ENCODE data around the gene PCBP4. TPM values are rescaled to one million over a fixed set of nuclear protein-coding genes. Genes with fewer than 3 reads are reported as not detected.

The PCBP4 gene
- total RNA-seq, 1 donor from 2014 or later: 37.1 TPM

- Histone ChIP-seq H3K27me3 (no peaks in the 10 kb centered on the region), H3K27ac (peak overlapping the region; percentile 42), H3K9me3 (no peaks in the 10 kb centered on the region), H3K4me3 (no peak overlapping the region), H3K4me1 (peaks cover 14% of the 10 kb centered on the region), H3K36me3 (no peaks in the 10 kb centered on the region)
- no peak for DNase-seq
- intact Hi-C loops (cut with DNase I): loop anchor here (5.0 kb wide), 3 partner anchors 47 to 142 kb away; no protein-coding TSS in a partner anchor
- ATAC-seq: no peak
- TF ChIP-seq CTCF (IDR thresholded peaks at IDR 0.05): no peak
Observed at GRCh38 chr3:52004906-52005395, 37.7 kb upstream of the PCBP4 start.

GRCh38 chr3:52004163-52004787 lies 37.0 kb upstream of the PCBP4 start:
- Histone ChIP-seq H3K27ac (no peak overlapping the region), H3K4me3 (no peak overlapping the region), H3K4me1 (peaks cover 14% of the 10 kb centered on the region), H3K27me3 (no peaks in the 10 kb centered on the region), H3K36me3 (no peaks in the 10 kb centered on the region), H3K9me3 (no peaks in the 10 kb centered on the region)
- ATAC-seq: peak; percentile 40
- TF ChIP-seq CTCF (IDR thresholded peaks at IDR 0.05): peak; percentile 41
- intact Hi-C loops (cut with DNase I): loop anchor here (5.0 kb wide), 3 partner anchors 48 to 143 kb away; no protein-coding TSS in a partner anchor
- no peak for DNase-seq

- ATAC-seq (no peak), DNase-seq (no peak)
- TF ChIP-seq CTCF (IDR thresholded peaks at IDR 0.05): no peak
- Histone ChIP-seq H3K36me3 (no peaks in the 10 kb centered on the region), H3K9me3 (no peaks in the 10 kb centered on the region), H3K4me1 (peaks cover 14% of the 10 kb centered on the region), H3K27me3 (no peaks in the 10 kb centered on the region), H3K4me3 (no peak overlapping the region), H3K27ac (no peak overlapping the region)
- intact Hi-C loops (cut with DNase I): loop anchor here (5.0 kb wide), 3 partner anchors 50 to 145 kb away; no protein-coding TSS in a partner anchor
Observed at GRCh38 chr3:52002748-52003147, 35.5 kb upstream of the PCBP4 start.

GRCh38 chr3:52001443-52001974 lies 34.3 kb upstream of the PCBP4 start:
- no peaks in the 10 kb centered on the region for H3K36me3 ChIP-seq
- intact Hi-C loops (cut with DNase I): loop anchor here (5.0 kb wide), 3 partner anchors 51 to 146 kb away; no protein-coding TSS in a partner anchor
- no peaks in the 10 kb centered on the region for H3K9me3 ChIP-seq
- no peak overlapping the region for H3K4me3 ChIP-seq
- DNase-seq (peak; percentile 86), ATAC-seq (peak; percentile 81)
- no peak overlapping the region for H3K27ac ChIP-seq
- H3K4me1 ChIP-seq: peaks cover 14% of the 10 kb centered on the region
- no peaks in the 10 kb centered on the region for H3K27me3 ChIP-seq
- TF ChIP-seq CTCF (IDR thresholded peaks at IDR 0.05): peak; percentile 90

- TF ChIP-seq CTCF (IDR thresholded peaks at IDR 0.05): no peak
- H3K27me3 ChIP-seq: no peaks in the 10 kb centered on the region
- H3K36me3 ChIP-seq: peaks cover 3% of the 10 kb centered on the region
- H3K9me3 ChIP-seq: no peaks in the 10 kb centered on the region
- intact Hi-C loops (cut with DNase I): loop anchor here (5.0 kb wide), 3 partner anchors 52 to 147 kb away; no protein-coding TSS in a partner anchor
- H3K4me1 ChIP-seq: peaks cover 4% of the 10 kb centered on the region
- no peak overlapping the region for H3K27ac ChIP-seq
- no peak overlapping the region for H3K4me3 ChIP-seq
- ATAC-seq: no peak
- no peak for DNase-seq
Observed at GRCh38 chr3:51999846-52000245, 32.6 kb upstream of the PCBP4 start.
